Hair follicle dermal papilla cell (primary cell): ENCODE data around the gene LY6G5B. TPM values are rescaled to one million over a fixed set of nuclear protein-coding genes. Genes with fewer than 3 reads are reported as not detected.
A peak's percentile ranks its signal among the peaks of the same experiment; 100 is the strongest.

Source experiments
- small RNA-seq: library from RNA; depleted of rRNA; stranded (forward); fragments of <200 nt; gene quantifications from one replicate; pipeline ENCODE3, GENCODE V24; 2012
- total RNA-seq: library from RNA; depleted of rRNA; stranded (reverse); fragments of >200 nt; gene quantifications from 2 replicates; pipeline ENCODE4 v1.2.3, GENCODE V29; 2012

The LY6G5B gene
- total RNA-seq, 1 donor = 8.4 TPM

Small RNA genes within 50 kb of the gene (small RNA-seq; reads per million reads assigned to genes)
- gene LY6G6D (not detected), gene MIR4646 (not detected), gene MIR6832 (not detected), gene RF00019 (not detected), gene SNORA38 (186 reads per million, percentile 99 among the genes with 10 or more reads in this experiment)

Other genes starting within 250 kb of the LY6G5B start
- 12.9 and 15.9 TPM in 2 replicates for gene MICB, start 171.8 kb upstream of the LY6G5B start, total RNA-seq
- gene MCCD1, start 141.0 kb upstream of the LY6G5B start, total RNA-seq = not detected in 2 replicates
- gene DDX39B, start 128.0 kb upstream of the LY6G5B start, total RNA-seq = 309 and 338 TPM in 2 replicates
- gene ATP6V1G2, start 123.4 kb upstream of the LY6G5B start, total RNA-seq = 3.4 and 5.7 TPM in 2 replicates
- gene NFKBIL1, start 122.4 kb upstream of the LY6G5B start, total RNA-seq = 23.2 and 33.2 TPM in 2 replicates
- not detected in 2 replicates for gene LTA, start 97.7 kb upstream of the LY6G5B start, total RNA-seq
- 0.16 TPM in 1 of 2 replicates, not detected in the other for gene TNF, start 94.4 kb upstream of the LY6G5B start, total RNA-seq
- not detected in 2 replicates for gene LTB, start 87.6 kb upstream of the LY6G5B start, total RNA-seq
- gene LST1, start 83.7 kb upstream of the LY6G5B start, total RNA-seq = not detected in 2 replicates
- not detected in 2 replicates for gene NCR3, start 77.0 kb upstream of the LY6G5B start, total RNA-seq
- not detected in 2 replicates for gene AIF1, start 54.7 kb upstream of the LY6G5B start, total RNA-seq
- gene PRRC2A, start 49.3 kb upstream of the LY6G5B start, total RNA-seq = 85.5 and 86.8 TPM in 2 replicates
- gene BAG6, start 17.3 kb upstream of the LY6G5B start, total RNA-seq = 203 and 221 TPM in 2 replicates
- 0.65 and 1.2 TPM in 2 replicates for gene APOM, start 14.1 kb upstream of the LY6G5B start, total RNA-seq
- gene C6orf47, start 9.2 kb upstream of the LY6G5B start, total RNA-seq = 24.4 and 24.5 TPM in 2 replicates
- 18.5 and 18.8 TPM in 2 replicates for gene GPANK1, start 5.0 kb upstream of the LY6G5B start, total RNA-seq
- 117 and 141 TPM in 2 replicates for gene CSNK2B, start 3.9 kb upstream of the LY6G5B start, total RNA-seq
- 0.16 TPM in 1 of 2 replicates, not detected in the other for gene LY6G5C, start 11.1 kb downstream of the LY6G5B start, total RNA-seq
- gene ABHD16A, start 33.3 kb downstream of the LY6G5B start, total RNA-seq = 32.8 and 40.7 TPM in 2 replicates
- gene LY6G6F, start 36.9 kb downstream of the LY6G5B start, total RNA-seq = not detected in 2 replicates
- not detected in 2 replicates for gene LY6G6D, start 45.4 kb downstream of the LY6G5B start, total RNA-seq
- gene LY6G6C, start 51.8 kb downstream of the LY6G5B start, total RNA-seq = not detected in 2 replicates
- not detected in 2 replicates for gene MPIG6B, start 53.4 kb downstream of the LY6G5B start, total RNA-seq
- 62.3 and 78.3 TPM in 2 replicates for gene DDAH2, start 59.3 kb downstream of the LY6G5B start, total RNA-seq
- gene CLIC1, start 66.6 kb downstream of the LY6G5B start, total RNA-seq = 499 and 664 TPM in 2 replicates
- gene MSH5, start 70.0 kb downstream of the LY6G5B start, total RNA-seq = 9.6 and 11.7 TPM in 2 replicates
- gene SAPCD1, start 92.7 kb downstream of the LY6G5B start, total RNA-seq = 0.61 TPM in 1 of 2 replicates, not detected in the other
- gene VWA7, start 107.4 kb downstream of the LY6G5B start, total RNA-seq = under 0.01 and 0.97 TPM in 2 replicates
- 48.5 and 60.0 TPM in 2 replicates for gene VARS1, start 125.8 kb downstream of the LY6G5B start, total RNA-seq
- gene LSM2, start 137.0 kb downstream of the LY6G5B start, total RNA-seq = 15.1 and 19.4 TPM in 2 replicates
- 0.73 and 0.97 TPM in 2 replicates for gene HSPA1L, start 145.3 kb downstream of the LY6G5B start, total RNA-seq
- gene HSPA1A, start 145.6 kb downstream of the LY6G5B start, total RNA-seq = 148 and 178 TPM in 2 replicates
- gene HSPA1B, start 157.8 kb downstream of the LY6G5B start, total RNA-seq = 149 and 152 TPM in 2 replicates
- gene NEU1, start 192.8 kb downstream of the LY6G5B start, total RNA-seq = 74.3 and 76.3 TPM in 2 replicates
- not detected in 2 replicates for gene SLC44A4, start 209.0 kb downstream of the LY6G5B start, total RNA-seq
- 55.6 and 57.8 TPM in 2 replicates for gene EHMT2, start 227.7 kb downstream of the LY6G5B start, total RNA-seq
- 2.3 and 4.4 TPM in 2 replicates for gene ZBTB12, start 232.1 kb downstream of the LY6G5B start, total RNA-seq